Caki2 (cell line): ENCODE data around the gene CTXN2. TPM values are rescaled to one million over a fixed set of nuclear protein-coding genes. Genes with fewer than 3 reads are reported as not detected.

ENCODE experiments used
- DNase-seq: peaks from one replicate; pipeline ENCODE4 v3.0.0-alpha.2; 2015; ENCODE audit warnings: low read depth
- in situ Hi-C: cut with HindIII; loops from 2 replicates; pipeline ENCODE4 v1.10.0; 2016; ENCODE audit warnings: low sequenced_read_pairs, low pct_unique_long_range_greater_than_20kb, mixed read lengths
- total RNA-seq: library from RNA; depleted of rRNA; stranded (reverse); fragments of >200 nt; shearing (Covaris generic); gene quantifications from 2 replicates; pipeline ENCODE4 v1.2.3, GENCODE V29; 2014; ENCODE audit warnings: low replicate concordance; rRNA removed

Gene CTXN2
- total RNA-seq: not detected in 2 replicates

DNA sequence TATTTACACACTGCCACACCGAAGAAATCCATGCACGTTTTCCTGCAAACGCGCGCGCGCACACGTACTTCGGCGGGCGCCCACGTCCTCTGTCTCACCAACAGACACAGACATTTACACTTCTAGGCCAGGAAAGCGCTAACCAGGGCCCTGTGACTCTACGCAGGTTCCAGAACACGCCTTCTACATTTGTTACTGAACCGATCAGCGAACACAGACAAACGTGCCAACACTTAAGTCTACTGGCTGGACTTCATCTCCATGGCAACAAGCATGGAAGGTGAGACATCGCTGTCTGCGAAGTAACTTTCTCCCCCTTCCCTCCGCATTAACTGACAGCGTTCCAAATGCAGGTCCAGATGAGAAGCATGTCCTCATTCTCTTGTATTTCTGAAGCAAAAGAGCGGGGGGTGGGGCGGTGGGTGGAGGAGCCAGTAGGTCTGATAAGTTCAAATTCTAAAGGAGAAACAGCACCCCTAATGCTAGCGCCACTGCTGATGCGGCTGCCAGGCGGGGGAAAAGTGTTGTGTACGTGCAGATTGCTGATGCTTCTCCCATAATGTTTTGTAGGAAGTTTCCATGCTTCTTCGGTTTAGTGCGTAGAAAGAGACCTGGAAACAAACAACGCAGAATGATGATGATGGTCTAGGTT lies at the start of gene CTXN2:
Gene CTXN2, plus strand, starts transcription at position 92 of the 652 bp plus-strand sequence. CDS start 9,636 bp downstream, outside the sequence.
- DNase-seq: no peak

DNA sequence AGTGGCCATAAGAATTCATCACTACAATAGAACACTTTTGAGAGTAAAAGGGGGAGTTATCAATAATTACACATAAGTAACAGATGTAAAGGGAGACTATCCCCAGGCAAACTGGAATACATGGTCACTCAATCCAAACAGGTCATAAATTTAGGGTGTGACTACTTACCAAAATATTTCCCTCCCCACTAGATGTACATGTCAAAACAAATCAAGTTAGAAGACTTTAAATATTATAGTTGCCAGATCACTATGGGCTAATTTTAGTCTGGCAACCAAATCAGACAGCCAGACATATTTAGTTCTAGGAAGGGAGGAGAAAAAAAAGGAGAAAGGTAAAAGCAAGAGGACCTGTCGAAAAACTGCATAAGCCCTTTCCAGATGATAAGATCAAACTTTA lies 47.6 kb upstream of the CTXN2 start:
- in situ Hi-C loops: no loop called here
- no peak for DNase-seq

More for the DNA sequence above, at the start of gene CTXN2:
- in situ Hi-C loops: no loop called here

DNA sequence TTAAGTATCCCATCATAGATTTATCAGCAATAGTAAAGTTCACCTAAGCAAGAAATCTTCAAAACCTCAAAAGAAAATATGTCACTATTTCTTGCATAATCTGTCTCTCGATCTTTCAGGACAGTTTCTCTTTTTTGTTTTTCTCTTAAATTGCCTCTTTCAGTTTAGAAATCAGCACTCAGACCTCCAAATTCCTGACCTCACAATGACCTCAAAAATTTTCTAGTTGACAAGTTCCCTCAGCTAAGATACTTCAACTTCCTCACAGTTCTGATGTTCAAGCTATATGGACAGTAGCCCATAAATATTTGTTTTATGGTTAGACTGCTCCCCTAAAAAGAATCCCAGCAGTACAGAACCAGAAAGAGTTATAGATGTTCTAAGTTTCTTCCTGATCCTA lies 46.6 kb upstream of the CTXN2 start:
- in situ Hi-C loops: no loop called here
- no peak for DNase-seq

DNA sequence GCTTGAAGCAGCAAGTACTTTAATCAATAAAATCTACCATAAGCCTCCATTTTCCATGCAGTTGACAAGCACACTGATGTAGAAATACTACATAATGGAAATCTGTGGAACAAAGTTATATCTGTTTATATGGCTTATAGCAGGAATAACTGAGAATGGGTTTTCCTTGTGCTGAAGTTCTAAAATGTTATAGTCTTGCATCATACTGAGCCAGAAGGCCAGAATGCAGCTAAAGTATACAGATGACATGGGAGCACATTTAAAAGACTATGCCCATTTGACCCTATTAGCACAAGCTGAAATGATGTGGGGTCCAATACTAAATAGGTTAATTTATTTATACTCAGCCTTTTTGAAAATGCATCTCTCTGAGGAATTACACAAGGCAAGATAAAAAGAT lies 45.5 kb upstream of the CTXN2 start:
- DNase-seq: no peak
- in situ Hi-C loops: no loop called here

DNA sequence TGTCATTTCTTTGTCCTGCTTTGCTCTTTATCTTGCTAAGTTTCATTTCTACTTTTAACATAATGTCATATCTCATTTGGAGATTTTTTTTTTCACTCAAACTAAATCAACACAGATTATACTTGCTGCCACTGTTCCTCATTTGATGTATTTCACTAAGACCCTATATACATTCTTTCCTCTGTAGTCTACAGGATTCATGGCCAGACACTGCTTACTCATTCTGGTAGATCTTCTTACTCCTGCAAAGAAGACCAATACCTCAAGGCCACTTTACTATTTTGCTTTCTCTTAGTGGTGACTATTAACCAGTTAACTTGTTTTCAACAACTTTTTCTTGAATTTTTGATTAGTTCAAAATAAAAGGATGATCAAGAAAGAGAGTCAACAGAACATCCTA lies 44.1 kb upstream of the CTXN2 start:
- no peak for DNase-seq
- in situ Hi-C loops: no loop called here

DNA sequence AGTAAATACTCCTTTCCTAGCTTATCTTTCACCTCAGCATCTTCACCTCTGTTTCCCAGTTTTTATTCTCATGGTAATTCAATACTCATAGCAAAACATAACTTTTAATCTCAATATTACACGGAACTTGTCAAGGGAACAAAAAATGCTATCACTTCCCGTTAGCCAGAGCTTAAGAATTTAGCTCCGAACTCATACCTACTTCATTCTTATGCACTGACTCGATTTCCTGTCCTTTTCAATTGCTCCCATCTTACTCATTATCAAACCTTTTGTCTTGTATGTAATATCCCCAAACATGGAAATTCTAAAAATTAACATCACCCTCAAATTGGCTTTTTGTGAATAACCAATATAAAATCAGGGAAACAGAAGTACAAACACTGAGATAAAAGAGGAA lies 41.6 kb upstream of the CTXN2 start:
- no peak for DNase-seq
- in situ Hi-C loops: no loop called here

DNA sequence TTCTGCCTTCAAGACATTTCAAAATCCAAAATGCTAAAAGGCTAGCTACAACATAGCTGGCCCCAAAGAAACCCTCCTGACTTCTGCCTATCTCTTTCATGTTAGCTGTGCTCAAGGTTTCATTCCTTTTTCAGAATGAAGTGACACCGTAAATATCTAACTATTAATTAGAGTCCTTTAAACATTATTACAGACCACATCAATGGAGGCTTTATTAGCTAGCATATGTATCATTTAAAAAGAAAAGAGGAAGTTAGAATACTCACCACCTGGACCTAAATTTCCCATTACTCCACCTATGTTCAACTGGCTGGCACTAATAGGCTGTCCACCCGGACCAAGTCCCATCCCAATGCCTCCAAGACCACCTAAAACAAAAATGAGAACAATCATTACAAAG lies 37.9 kb upstream of the CTXN2 start:
- DNase-seq: no peak
- in situ Hi-C loops: no loop called here

DNA sequence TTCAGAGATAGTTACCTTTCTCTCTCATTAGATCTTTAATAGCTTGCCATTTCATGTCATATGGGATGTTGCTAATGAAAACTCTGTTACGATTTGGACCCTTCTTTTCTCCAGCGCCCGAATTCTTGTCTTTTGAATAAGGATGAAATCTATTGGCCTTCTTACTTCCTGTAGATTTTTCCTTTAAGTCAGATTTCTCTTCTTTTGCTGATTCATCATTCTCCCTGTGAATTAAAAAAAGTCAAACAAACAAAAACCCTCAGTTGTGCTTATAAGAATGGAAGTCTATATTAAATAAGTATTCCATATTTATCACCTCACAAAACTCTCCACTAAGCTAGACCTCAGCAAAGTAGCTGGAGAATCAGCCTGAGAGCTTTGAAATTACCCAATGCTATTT lies 22.8 kb upstream of the CTXN2 start:
- in situ Hi-C loops: no loop called here
- no peak for DNase-seq

DNA sequence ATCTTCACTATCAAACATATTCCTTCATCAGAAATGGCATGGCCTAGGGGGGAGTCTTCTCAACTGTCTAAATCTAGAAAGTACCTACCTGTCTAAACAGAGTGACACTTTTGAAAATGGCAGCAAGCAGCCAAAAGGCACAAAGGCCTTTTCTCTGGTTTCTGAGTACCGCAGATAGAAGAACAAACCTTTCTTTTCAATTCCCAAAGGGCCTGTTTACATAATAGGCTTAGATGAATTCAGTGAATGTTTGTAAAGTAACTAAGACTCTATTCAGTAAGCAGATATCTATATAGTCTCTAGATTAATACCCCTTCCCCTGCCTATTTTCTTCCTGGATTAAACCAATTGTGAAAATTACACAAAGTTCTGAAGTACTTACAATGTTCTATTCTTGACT lies 20.5 kb upstream of the CTXN2 start:
- in situ Hi-C loops: no loop called here
- no peak for DNase-seq

DNA sequence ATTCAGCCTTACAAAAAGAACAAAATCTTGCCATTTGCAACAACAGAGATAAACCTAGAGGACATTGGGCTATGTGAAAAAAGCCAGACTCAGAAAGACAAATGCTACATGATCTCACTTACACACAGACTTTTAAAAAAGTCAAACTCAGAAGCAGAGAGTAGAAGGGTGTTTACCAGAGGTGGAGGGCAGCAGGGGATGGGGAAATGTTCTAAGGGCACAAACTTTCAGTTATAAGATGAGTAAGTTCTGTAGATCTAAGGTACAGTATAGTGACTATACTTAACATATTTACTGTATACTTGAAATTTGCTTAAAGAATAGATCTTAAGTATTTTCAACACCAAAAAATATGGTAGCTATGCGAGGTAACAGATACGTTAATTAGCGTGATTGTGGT lies 16.3 kb upstream of the CTXN2 start:
- in situ Hi-C loops: no loop called here
- no peak for DNase-seq

DNA sequence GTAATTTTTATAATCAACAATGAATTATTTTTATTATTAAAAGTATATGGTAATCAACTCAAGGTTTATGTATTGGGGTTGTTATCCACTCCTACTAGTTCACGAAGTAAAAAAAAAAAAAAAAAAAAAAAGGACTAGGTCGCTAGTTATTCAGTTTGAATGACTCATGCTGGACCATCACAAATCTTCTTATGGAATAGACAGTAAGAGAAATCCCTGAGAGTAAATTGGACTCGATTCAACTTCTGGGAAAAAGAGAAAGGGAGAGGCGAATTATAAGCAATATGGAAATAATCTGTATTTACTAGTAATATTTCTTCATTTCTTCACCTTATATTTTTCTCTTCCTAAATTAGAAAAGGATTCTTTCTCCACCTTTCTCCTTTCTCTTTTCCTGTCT lies 15.4 kb upstream of the CTXN2 start:
- in situ Hi-C loops: no loop called here
- DNase-seq: peak; percentile 18

DNA sequence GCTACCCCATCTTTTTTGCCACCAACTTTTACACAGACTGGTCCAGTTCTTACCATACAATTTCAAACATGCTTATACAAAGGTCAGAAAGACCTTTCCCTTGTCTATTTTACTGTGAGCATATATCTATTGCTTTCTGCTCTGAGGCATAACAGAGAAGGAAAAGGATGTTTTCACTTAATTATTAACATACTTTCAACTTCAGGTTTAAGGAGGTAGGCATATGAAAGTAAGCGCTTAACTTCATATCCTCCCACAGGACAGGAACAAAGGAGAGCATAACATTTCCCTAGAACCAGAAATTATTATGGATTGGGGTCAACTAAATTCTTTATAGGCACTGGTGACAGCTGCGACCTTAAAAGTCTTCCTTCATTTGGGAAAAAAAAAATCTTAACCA lies 14.5 kb upstream of the CTXN2 start:
- no peak for DNase-seq
- in situ Hi-C loops: no loop called here

DNA sequence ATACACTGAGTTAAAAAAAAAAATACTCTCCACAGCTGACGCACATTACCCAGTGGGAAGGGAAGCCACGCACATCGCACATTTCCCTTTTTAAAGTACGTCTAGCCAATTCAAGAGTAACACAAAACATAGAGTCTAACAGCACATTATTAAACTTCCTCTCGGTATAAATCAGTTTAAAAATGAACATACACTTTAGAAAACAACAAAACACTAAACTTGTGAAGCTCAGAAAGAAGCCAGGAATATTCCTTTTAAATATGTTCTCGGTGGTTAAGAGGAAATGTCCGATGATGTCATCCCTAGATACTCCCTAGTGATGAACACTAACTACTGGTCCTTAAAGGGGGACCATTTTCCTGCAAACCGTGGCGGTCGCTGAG lies 14.1 kb upstream of the CTXN2 start:
- DNase-seq: peak; percentile 69
- in situ Hi-C loops: no loop called here

DNA sequence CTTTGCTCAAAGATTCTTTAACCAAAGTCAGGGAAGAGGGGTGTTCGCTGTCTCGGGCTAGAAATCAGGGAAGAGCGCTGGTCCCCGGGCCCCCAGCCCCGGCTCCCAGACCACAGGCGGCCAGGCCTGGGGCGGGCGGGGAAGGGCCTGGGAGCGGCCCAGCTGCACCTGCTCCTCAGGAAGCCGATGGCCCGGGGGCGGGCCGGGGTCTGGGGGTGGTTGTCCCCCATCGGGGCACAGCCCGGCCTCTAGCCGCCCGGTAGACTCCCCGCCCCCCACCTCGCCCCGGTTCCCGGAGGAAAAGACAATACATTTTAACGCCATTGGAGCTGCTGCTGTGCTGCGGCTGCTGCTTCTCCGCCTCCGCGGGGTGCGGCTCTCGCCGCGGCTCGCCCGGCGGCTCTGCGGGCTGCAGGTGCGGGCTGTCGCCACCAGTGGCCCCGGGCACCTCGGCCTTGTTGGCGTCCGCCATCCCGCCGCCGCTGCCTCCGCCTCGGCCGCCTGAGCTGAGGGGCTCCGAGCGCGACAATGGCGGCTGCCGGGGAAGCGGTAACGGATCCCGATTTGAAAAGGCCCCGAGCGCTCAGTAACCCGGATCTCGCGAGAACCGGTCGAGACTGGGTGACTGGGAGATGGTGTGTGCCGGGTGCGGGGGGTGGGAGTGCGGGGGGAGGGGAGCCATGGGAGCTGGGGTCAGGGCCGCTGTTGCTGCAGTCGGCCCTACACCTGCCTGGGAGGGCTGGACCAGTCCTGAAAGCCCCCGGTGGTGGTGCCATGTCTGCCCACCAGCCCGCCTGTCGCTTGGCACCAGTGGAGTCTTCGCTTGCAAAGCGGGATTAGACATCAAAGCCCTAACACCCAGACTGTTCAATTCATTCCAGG lies 13.5 kb upstream of the CTXN2 start, which contains the start of gene MYEF2:
Gene MYEF2, minus strand, starts transcription at position 530 of the 882 bp plus-strand sequence. Its CDS starts 58 bp downstream, at position 472.
- DNase-seq: peak; percentile 75
- in situ Hi-C loops: no loop called here

DNA sequence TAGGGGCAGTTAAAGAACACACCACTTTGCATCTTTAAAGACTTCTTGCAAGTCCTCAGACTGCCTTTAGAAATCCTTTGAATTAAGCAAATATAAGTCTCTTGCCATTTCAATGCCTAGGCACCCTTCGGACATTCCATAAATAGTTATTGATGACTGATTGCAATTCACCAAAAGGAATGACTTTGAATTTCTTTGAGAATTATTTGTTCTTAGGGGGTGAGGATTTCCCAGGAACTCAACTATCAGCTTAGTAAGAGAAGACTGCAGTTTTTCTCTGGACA lies 12.9 kb upstream of the CTXN2 start:
- peak; percentile 8 for DNase-seq
- in situ Hi-C loops: no loop called here

DNA sequence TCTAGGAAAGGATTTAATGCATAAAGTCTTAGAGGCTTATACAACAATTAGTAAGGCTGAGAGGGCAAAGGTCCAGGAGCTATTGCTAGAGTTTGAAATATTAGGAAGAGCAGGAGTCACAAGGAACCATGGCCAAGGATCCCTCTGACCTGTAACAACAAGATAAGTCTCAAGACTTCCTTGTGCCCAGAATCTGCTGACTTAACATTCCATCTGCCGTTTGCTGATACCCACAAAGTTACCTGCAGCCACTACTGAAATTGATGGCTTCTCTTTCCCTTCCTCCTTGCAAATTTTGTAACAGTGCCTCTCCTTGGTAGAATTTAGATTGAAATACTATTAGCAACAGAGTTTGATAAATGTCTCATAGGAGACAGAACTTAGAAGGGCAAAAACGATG lies 8.7 kb upstream of the CTXN2 start:
- no peak for DNase-seq
- in situ Hi-C loops: no loop called here

DNA sequence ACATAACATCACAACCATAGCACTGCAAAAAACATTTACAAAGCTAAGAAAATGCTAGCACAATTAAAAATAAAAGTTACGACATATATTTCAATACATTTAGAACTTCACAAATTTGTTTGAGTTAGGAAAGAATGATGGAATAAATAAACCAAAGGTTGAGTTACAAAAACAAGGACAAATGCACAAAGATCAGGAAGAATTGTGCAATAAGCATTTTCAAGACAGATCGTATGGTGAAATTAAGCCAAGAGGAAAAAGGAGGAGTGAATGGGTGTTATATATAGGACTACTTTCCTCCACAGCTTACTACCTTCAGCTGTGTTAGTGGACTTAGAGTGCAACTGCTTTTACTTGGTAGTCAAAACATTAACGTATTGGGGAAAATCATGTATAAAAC lies 5.9 kb upstream of the CTXN2 start:
- in situ Hi-C loops: no loop called here
- DNase-seq: no peak

DNA sequence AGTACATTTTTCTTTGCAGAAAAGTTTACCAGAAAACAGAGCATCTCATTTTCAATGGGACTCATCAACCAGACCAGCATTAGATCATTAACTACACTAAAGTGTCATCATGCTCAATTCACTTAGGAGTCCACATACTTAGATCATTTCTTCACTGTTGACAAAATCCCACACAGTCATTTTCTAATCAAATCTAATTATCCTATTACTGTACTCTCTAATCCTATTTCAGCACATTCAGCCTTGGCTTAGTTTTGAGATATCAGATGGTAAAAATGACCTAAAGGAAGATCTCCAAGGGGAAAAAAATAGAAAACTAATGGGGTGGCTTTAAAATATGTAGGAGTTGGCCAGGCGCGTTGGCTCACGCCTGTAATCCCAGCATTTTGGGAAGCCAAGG lies 5.2 kb upstream of the CTXN2 start:
- in situ Hi-C loops: no loop called here
- DNase-seq: no peak

DNA sequence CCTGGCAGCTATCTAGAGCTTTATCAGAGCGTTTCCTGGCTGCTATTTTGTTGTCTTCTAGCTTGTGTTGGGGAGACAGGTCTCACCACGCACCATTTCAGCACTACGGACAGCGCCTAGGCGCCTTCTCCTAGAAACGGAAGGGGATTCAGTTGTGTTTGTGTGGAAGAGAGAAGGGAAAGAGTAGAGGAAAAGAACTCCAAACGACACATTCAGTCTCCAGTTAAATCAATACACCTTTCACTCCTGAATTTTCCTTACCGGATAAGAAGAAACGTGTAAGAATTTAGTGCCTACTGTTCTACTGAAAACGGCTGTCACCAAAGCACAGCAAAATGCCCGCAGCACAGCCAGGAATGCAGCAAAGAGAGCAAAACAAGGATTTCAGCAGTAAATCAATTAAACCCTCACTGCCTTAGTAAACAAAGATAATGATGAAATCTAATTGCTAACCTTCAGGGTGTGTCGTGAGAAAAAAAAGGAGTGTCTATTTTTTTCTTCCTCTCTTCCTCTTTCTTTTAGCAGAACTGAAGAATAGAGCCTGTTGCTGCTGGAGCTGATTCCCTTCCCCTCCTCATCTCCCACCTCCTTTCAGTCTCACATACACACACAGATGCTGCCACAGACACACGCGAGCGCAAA lies 412 bp upstream of the CTXN2 start:
- in situ Hi-C loops: no loop called here
- peak; percentile 42 for DNase-seq
